SK-N-MC (cell line): Measurements from ENCODE around the gene LDHAL6B.

Experiments used
- EZH2 ChIP-seq: fragments of 200-600 bp; sonication (generic); IDR thresholded peaks from one replicate; pipeline ENCODE4 v1.6.1; 2017; ENCODE audit warnings: antibody characterized with exemption
- FOXP2 ChIP-seq: optimal IDR thresholded peaks from 2 replicates; pipeline ENCODE3; 2011; ENCODE audit warnings: mild to moderate bottlenecking, moderate library complexity; ENCODE audit not compliant: insufficient read depth; ENCODE audit errors: extremely low read length, control extremely low read depth
- POLR2AphosphoS5 ChIP-seq: IDR thresholded peaks from 2 replicates; pipeline ENCODE4 v1.6.1; 2012; ENCODE audit warnings: mild to moderate bottlenecking, low read depth, low read length, borderline replicate concordance

DNA sequence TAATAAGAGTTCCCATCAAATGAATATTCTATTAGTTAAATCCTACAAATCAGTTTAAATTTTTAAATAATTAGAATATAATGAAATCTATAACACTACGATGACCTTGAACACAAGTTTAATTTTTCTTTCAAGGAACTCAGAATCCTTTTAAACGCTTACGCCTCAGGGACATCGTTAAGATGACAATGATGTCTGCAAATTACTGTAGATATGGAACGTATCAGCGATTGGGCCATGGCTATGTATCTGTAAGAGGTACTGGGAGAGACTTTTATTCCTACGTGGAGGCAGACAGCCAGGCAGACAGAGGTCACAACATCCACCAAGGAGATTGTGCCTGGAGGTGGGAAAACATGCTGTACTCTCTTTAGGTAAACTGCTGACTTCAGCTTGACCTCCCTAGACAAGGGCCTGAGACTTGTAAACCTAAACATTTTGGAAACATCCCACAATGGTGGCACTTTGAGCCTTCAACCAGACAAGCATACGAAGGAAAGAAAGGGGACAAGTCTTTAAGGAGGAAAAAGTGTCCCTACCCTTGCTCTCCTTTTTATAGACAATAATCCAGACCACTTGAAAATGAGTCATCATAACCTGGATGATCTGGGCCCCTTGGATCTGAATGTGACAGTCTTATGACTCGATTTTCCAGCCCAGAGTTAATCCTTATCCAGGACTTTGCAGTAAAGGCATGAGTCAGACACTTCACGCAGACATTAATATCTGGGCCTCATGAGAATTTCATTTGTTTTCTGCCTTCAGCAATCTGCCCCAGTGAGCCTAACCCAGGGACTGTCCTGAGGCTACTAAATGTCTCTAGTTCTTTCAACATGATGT, 6.8 kb upstream of the LDHAL6B start:
- no peak for TF ChIP-seq EZH2
- TF ChIP-seq POLR2AphosphoS5 = no peak
- no peak for TF ChIP-seq FOXP2
